ENCODE data around the gene LRCH3.

DNA sequence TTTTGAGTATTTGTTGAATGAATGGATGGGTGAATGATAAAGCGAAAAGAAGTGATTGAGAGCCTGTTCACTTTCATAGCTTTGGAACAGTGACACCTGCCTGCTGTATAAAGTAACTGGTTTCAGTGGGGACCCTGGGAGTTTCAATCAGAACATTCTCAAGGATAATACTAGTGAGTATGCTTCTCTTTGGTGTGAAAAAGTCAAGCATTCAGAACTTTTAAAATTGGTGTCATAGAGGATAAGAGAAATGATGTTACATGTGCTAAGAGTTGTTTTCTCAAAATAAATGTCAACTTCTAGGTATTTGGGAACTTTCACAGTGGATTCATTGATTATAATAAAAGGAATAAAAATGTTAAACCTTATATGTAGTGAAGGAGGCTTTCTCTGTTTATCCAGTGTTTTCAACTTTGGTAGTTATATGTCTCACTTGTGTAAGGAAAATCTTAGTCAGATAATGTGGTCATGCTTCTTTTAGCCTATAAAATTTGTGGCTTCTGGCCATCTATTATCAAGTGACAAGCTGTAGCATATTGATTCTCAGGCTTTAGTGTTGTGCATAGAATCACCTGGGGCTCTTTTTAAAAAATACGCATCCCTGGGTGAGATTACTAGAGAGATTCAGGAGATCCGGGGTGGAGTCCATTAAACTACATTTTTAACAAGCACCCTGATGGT lies 11.9 kb downstream of the LRCH3 start:
- TF ChIP-seq NR1H2 (CRISPR knock-in tag; IDR thresholded peaks at IDR 0.05), result no peak
- no peak for TF ChIP-seq JUN (CRISPR knock-in tag; IDR thresholded peaks at IDR 0.05)
- TF ChIP-seq CTCF (IDR thresholded peaks at IDR 0.05), result no peak
- no peak for TF ChIP-seq ERG (CRISPR knock-in tag; IDR thresholded peaks at IDR 0.05)
- TF ChIP-seq ZNF121 (CRISPR knock-in tag; IDR thresholded peaks at IDR 0.05), result no peak
- no peak for TF ChIP-seq ZBTB21 (CRISPR knock-in tag; IDR thresholded peaks at IDR 0.05; ENCODE audit: borderline replicate concordance)
- no peak for TF ChIP-seq ZNF281 (CRISPR knock-in tag; IDR thresholded peaks at IDR 0.05)
- no peak for TF ChIP-seq CBFB (CRISPR knock-in tag; IDR thresholded peaks at IDR 0.05; ENCODE audit: low read depth)
- TF ChIP-seq MAX (CRISPR knock-in tag; IDR thresholded peaks at IDR 0.05), result no peak
- no peak for TF ChIP-seq ATF1 (CRISPR knock-in tag; IDR thresholded peaks at IDR 0.05)
- TF ChIP-seq SP1 (CRISPR knock-in tag; conservative IDR thresholded peaks at IDR 0.05), result no peak
- TF ChIP-seq, protein P1, sequence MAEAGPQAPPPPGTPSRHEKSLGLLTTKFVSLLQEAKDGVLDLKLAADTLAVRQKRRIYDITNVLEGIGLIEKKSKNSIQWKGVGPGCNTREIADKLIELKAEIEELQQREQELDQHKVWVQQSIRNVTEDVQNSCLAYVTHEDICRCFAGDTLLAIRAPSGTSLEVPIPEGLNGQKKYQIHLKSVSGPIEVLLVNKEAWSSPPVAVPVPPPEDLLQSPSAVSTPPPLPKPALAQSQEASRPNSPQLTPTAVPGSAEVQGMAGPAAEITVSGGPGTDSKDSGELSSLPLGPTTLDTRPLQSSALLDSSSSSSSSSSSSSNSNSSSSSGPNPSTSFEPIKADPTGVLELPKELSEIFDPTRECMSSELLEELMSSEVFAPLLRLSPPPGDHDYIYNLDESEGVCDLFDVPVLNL (CRISPR knock-in tag; IDR thresholded peaks at IDR 0.05; ENCODE audit: borderline replicate concordance, low read depth), result no peak
- TF ChIP-seq SMAD3 (CRISPR knock-in tag; IDR thresholded peaks at IDR 0.05; ENCODE audit: borderline replicate concordance), result no peak
- no peak for TF ChIP-seq KAT7 (CRISPR knock-in tag; IDR thresholded peaks at IDR 0.05; ENCODE audit: borderline replicate concordance)

All from WTC11 (cell line).